ENCODE results near the gene CENPF. TPM values are rescaled to one million over a fixed set of nuclear protein-coding genes. Genes with fewer than 3 reads are reported as not detected.
A peak's percentile ranks its signal among the peaks of the same experiment; 100 is the strongest.
"Not testable (repeated sequence)": the region's sequence is repeated elsewhere in the genome, so short reads cannot be mapped to it uniquely, and the experiment has no call there.

CENPF gene
- total RNA-seq, 2 experiments from 2014 or later, result 173 to 203 TPM

- POLR2A ChIA-PET, H3K27me3 Mint-ChIP-seq, H3K27ac Mint-ChIP-seq, H3K4me3 Mint-ChIP-seq, DNase-seq: not testable (repeated sequence)
- Mint-ChIP-seq H3K9me3 (peaks cover 12% of the 10 kb centered on the region), H3K4me1 (peaks cover 31% of the 10 kb centered on the region), H3K36me3 (ENCODE audit: low read depth) (peaks cover 73% of the 10 kb centered on the region)
- CTCF ChIA-PET, result interaction anchor here (0.6 to 1.1 kb wide), 2 partner anchors 32 to 1774 kb away, joined by 3 read pairs; no protein-coding TSS in a partner anchor
Observed at GRCh38 chr1:214610136-214610535, 7.1 kb downstream of the CENPF start.

GRCh38 chr1:214615109-214615508 is 12.1 kb downstream of the CENPF start:
- no peaks in the 10 kb centered on the region for H3K27me3 Mint-ChIP-seq
- H3K27ac Mint-ChIP-seq, result no peak overlapping the region
- no peak overlapping the region for H3K4me3 Mint-ChIP-seq
- H3K36me3 Mint-ChIP-seq (ENCODE audit: low read depth), result peaks cover 79% of the 10 kb centered on the region
- H3K4me1 Mint-ChIP-seq, result peaks cover 44% of the 10 kb centered on the region
- H3K9me3 Mint-ChIP-seq, result peaks cover 4% of the 10 kb centered on the region
- POLR2A ChIA-PET, result no interaction called here
- DNase-seq, result no peak
- CTCF ChIA-PET, result interaction anchor here (0.6 to 1.2 kb wide), 2 partner anchors 10 to 39 kb away, joined by 3 read pairs; no protein-coding TSS in a partner anchor

- DNase-seq, result no peak
- Mint-ChIP-seq H3K9me3 (no peaks in the 10 kb centered on the region), H3K27ac (peak overlapping the region; percentile 57), H3K36me3 (ENCODE audit: low read depth) (peaks cover 79% of the 10 kb centered on the region), H3K4me3 (no peak overlapping the region), H3K27me3 (no peaks in the 10 kb centered on the region), H3K4me1 (peaks cover 40% of the 10 kb centered on the region)
- ChIA-PET POLR2A (no interaction called here), CTCF (interaction anchor here (0.6 to 1.2 kb wide), 3 partner anchors 11 to 39 kb away, joined by 3 to 4 read pairs (median 3); no protein-coding TSS in a partner anchor)
Observed at GRCh38 chr1:214615871-214616270, 12.9 kb downstream of the CENPF start.

GRCh38 chr1:214617246-214617645 is 14.3 kb downstream of the CENPF start:
- POLR2A ChIA-PET, result no interaction called here
- no peak for DNase-seq

GRCh38 chr1:214617843-214618242 is 14.8 kb downstream of the CENPF start:
- POLR2A ChIA-PET, result no interaction called here
- Mint-ChIP-seq H3K27me3 (no peaks in the 10 kb centered on the region), H3K4me3 (no peak overlapping the region), H3K4me1 (peaks cover 32% of the 10 kb centered on the region), H3K9me3 (no peaks in the 10 kb centered on the region), H3K27ac (no peak overlapping the region), H3K36me3 (ENCODE audit: low read depth) (peaks cover 76% of the 10 kb centered on the region)
- CTCF ChIA-PET, result no interaction called here
- DNase-seq, result no peak

More at GRCh38 chr1:214617246-214617645, 14.3 kb downstream of the CENPF start:
- Mint-ChIP-seq H3K9me3 (no peaks in the 10 kb centered on the region), H3K4me3 (no peak overlapping the region), H3K4me1 (peaks cover 36% of the 10 kb centered on the region), H3K27ac (peak overlapping the region; percentile 85), H3K27me3 (no peaks in the 10 kb centered on the region), H3K36me3 (ENCODE audit: low read depth) (peaks cover 79% of the 10 kb centered on the region)
- CTCF ChIA-PET, result no interaction called here

- peaks cover 69% of the 10 kb centered on the region for H3K36me3 Mint-ChIP-seq (ENCODE audit: low read depth)
- no peak for DNase-seq
Observed at GRCh38 chr1:214621236-214621635, 18.2 kb downstream of the CENPF start.

GRCh38 chr1:214623430-214623829 is 20.4 kb downstream of the CENPF start:
- CTCF ChIA-PET, result interaction anchor here (1.3 kb wide), 1 partner anchor 19 kb away, joined by 3 read pairs; no protein-coding TSS in a partner anchor
- Mint-ChIP-seq H3K9me3 (no peaks in the 10 kb centered on the region), H3K4me1 (peaks cover 3% of the 10 kb centered on the region), H3K27ac (no peak overlapping the region), H3K36me3 (ENCODE audit: low read depth) (peaks cover 59% of the 10 kb centered on the region), H3K27me3 (no peaks in the 10 kb centered on the region), H3K4me3 (no peak overlapping the region)
- no peak for DNase-seq
- POLR2A ChIA-PET, result no interaction called here

More at GRCh38 chr1:214621236-214621635, 18.2 kb downstream of the CENPF start:
- Mint-ChIP-seq H3K27ac (no peak overlapping the region), H3K4me1 (peaks cover 13% of the 10 kb centered on the region), H3K9me3 (no peaks in the 10 kb centered on the region), H3K4me3 (no peak overlapping the region), H3K27me3 (no peaks in the 10 kb centered on the region)
- ChIA-PET CTCF (interaction anchor here (1.5 kb wide), 1 partner anchor 360 kb away, joined by 4 read pairs; no protein-coding TSS in a partner anchor), POLR2A (no interaction called here)

- Mint-ChIP-seq H3K4me1 (peaks cover 47% of the 10 kb centered on the region), H3K27ac (peak overlapping the region; percentile 92), H3K36me3 (ENCODE audit: low read depth) (peaks cover 80% of the 10 kb centered on the region), H3K9me3 (no peaks in the 10 kb centered on the region), H3K27me3 (no peaks in the 10 kb centered on the region), H3K4me3 (no peak overlapping the region)
- CTCF ChIA-PET, result no interaction called here
- POLR2A ChIA-PET, result no interaction called here
- peak; percentile 60 for DNase-seq
Observed at GRCh38 chr1:214632091-214632490, 29.1 kb downstream of the CENPF start.

- H3K9me3 Mint-ChIP-seq, result no peaks in the 10 kb centered on the region
- H3K36me3 Mint-ChIP-seq (ENCODE audit: low read depth), result peaks cover 75% of the 10 kb centered on the region
- CTCF ChIA-PET, result interaction anchor here (0.6 to 1.3 kb wide), 2 partner anchors 288 to 301 kb away, joined by 4 to 5 read pairs; no protein-coding TSS in a partner anchor
Observed at GRCh38 chr1:214633686-214634085, 30.7 kb downstream of the CENPF start.

GRCh38 chr1:214634267-214634666 is 31.3 kb downstream of the CENPF start:
- Mint-ChIP-seq H3K4me1 (peaks cover 41% of the 10 kb centered on the region), H3K4me3 (no peak overlapping the region), H3K27ac (no peak overlapping the region), H3K9me3 (no peaks in the 10 kb centered on the region), H3K27me3 (no peaks in the 10 kb centered on the region), H3K36me3 (ENCODE audit: low read depth) (peaks cover 70% of the 10 kb centered on the region)
- ChIA-PET CTCF (interaction anchor here (1.3 kb wide), 1 partner anchor 301 kb away, joined by 4 read pairs; no protein-coding TSS in a partner anchor), POLR2A (no interaction called here)
- DNase-seq, result no peak

More at GRCh38 chr1:214633686-214634085, 30.7 kb downstream of the CENPF start:
- Mint-ChIP-seq H3K27me3 (no peaks in the 10 kb centered on the region), H3K4me1 (peaks cover 44% of the 10 kb centered on the region), H3K4me3 (no peak overlapping the region), H3K27ac (no peak overlapping the region)
- POLR2A ChIA-PET, result no interaction called here
- no peak for DNase-seq

GRCh38 chr1:214635086-214635485 is 32.1 kb downstream of the CENPF start:
- no peaks in the 10 kb centered on the region for H3K9me3 Mint-ChIP-seq
- ChIA-PET POLR2A (no interaction called here), CTCF (no interaction called here)
- H3K27ac Mint-ChIP-seq, result no peak overlapping the region
- DNase-seq, result no peak
- no peaks in the 10 kb centered on the region for H3K27me3 Mint-ChIP-seq
- peaks cover 39% of the 10 kb centered on the region for H3K4me1 Mint-ChIP-seq
- H3K4me3 Mint-ChIP-seq, result no peak overlapping the region
- peaks cover 61% of the 10 kb centered on the region for H3K36me3 Mint-ChIP-seq (ENCODE audit: low read depth)

GRCh38 chr1:214635506-214635905 is 32.5 kb downstream of the CENPF start:
- no peak for DNase-seq
- no peak overlapping the region for H3K4me3 Mint-ChIP-seq
- no peaks in the 10 kb centered on the region for H3K9me3 Mint-ChIP-seq
- H3K4me1 Mint-ChIP-seq, result peaks cover 38% of the 10 kb centered on the region
- no peak overlapping the region for H3K27ac Mint-ChIP-seq
- ChIA-PET POLR2A (no interaction called here), CTCF (interaction anchor here (1.3 to 1.4 kb wide), 2 partner anchors 303 to 307 kb away, joined by 3 to 5 read pairs; no protein-coding TSS in a partner anchor)
- H3K27me3 Mint-ChIP-seq, result no peaks in the 10 kb centered on the region
- peaks cover 57% of the 10 kb centered on the region for H3K36me3 Mint-ChIP-seq (ENCODE audit: low read depth)

GRCh38 chr1:214636436-214636835 is 33.4 kb downstream of the CENPF start:
- DNase-seq, result no peak
- Mint-ChIP-seq H3K9me3 (no peaks in the 10 kb centered on the region), H3K27me3 (no peaks in the 10 kb centered on the region), H3K27ac (peak overlapping the region; percentile 14), H3K36me3 (ENCODE audit: low read depth) (peaks cover 49% of the 10 kb centered on the region), H3K4me1 (peaks cover 33% of the 10 kb centered on the region), H3K4me3 (no peak overlapping the region)
- ChIA-PET POLR2A (no interaction called here), CTCF (interaction anchor here (1.3 to 1.7 kb wide), 4 partner anchors 9 to 308 kb away, joined by 3 to 7 read pairs (median 6); no protein-coding TSS in a partner anchor)

GRCh38 chr1:214637125-214637524 is 34.1 kb downstream of the CENPF start:
- ChIA-PET POLR2A (no interaction called here), CTCF (interaction anchor here (1.3 to 1.7 kb wide), 4 partner anchors 8 to 308 kb away, joined by 3 to 7 read pairs (median 6); no protein-coding TSS in a partner anchor)
- no peaks in the 10 kb centered on the region for H3K9me3 Mint-ChIP-seq
- no peak overlapping the region for H3K4me3 Mint-ChIP-seq
- H3K27ac Mint-ChIP-seq, result peak overlapping the region; percentile 76
- peaks cover 43% of the 10 kb centered on the region for H3K36me3 Mint-ChIP-seq (ENCODE audit: low read depth)
- DNase-seq, result no peak
- no peaks in the 10 kb centered on the region for H3K27me3 Mint-ChIP-seq
- H3K4me1 Mint-ChIP-seq, result peaks cover 27% of the 10 kb centered on the region

All from activated CD4-positive, alpha-beta T cell treated with anti-CD3 and anti-CD28 coated beads, Interleukin-2, amount 10 ng/mL, durations not matched to agents 7 days and 5 days (primary cell).